SK-N-SH (cell line): Measurements from ENCODE around the gene TRNP1. TPM values are rescaled to one million over a fixed set of nuclear protein-coding genes. Genes with fewer than 3 reads are reported as not detected.

Experiments
- CTCF ChIA-PET: fragments of 300-600, 350-600 bp; formaldehyde crosslinking; extraction: SDS; loops from one replicate; lab custom pipeline; 2021; lab: Yijun Ruan, JAX
- POLR2A ChIA-PET: fragments of 350-600 bp; sonication (Branson Sonifier 250); formaldehyde crosslinking; extraction: SDS; loops from one replicate; lab custom pipeline; 2020; ENCODE audit warnings: antibody characterized with exemption, inconsistent platforms; lab: Yijun Ruan, JAX
- DNase-seq: peaks from one replicate; pipeline ENCODE4 v3.0.0; 2012
- H2AFZ ChIP-seq: fragments of 200-600 bp; sonication (generic); 2 replicates; pipeline ENCODE4 v1.8.1; 2016; ENCODE audit warnings: antibody characterized with exemption, mild to moderate bottlenecking, low read depth
- H3F3A ChIP-seq: fragments of 200-600 bp; sonication (generic); replicated peaks from 2 replicates; pipeline ENCODE3; 2016; ENCODE audit warnings: antibody characterized with exemption, mild to moderate bottlenecking; ENCODE audit not compliant: insufficient read depth
- H3K27ac ChIP-seq, 2 experiments: fragments of 200-500 bp in 1 of 2; fragments of 200-600 bp in 1 of 2; sonication (Bioruptor generic) in 1 of 2; sonication (generic), shearing (Covaris generic) in 1 of 2; 2 replicates each; pipeline versions ENCODE4 v1.5.1 to v1.6.1; 2014 to 2016; ENCODE audit warnings: low read depth in 2 of 2, inconsistent platforms in 1 of 2, low read length in 1 of 2, mild to moderate bottlenecking in 1 of 2, mixed read lengths in 1 of 2
- H3K27me3 ChIP-seq: fragments of 200-600 bp; sonication (generic), shearing (Covaris generic); 2 replicates; pipeline ENCODE4 v1.6.1; 2016; ENCODE audit warnings: mixed run types; ENCODE audit not compliant: insufficient read depth
- H3K36me3 ChIP-seq, 2 experiments: fragments of 200-500 bp in 1 of 2; fragments of 200-600 bp in 1 of 2; sonication (Bioruptor generic) in 1 of 2; sonication (generic) in 1 of 2; replicated peaks in 1 of 2; 2 replicates each; pipeline versions ENCODE3 to v1.5.1; 2014 to 2016; ENCODE audit warnings: low read length in 1 of 2, mild to moderate bottlenecking in 1 of 2; ENCODE audit not compliant: insufficient read depth in 2 of 2, control insufficient read depth in 1 of 2
- H3K4me1 ChIP-seq, 2 experiments: fragments of 200-500 bp in 1 of 2; fragments of 200-600 bp in 1 of 2; sonication (Bioruptor generic) in 1 of 2; sonication (generic), shearing (Covaris generic) in 1 of 2; 2 replicates each; pipeline versions ENCODE4 v1.5.1 to v1.6.1; 2014 to 2016; ENCODE audit warnings: low read depth in 1 of 2, low read length in 1 of 2, mixed run types in 1 of 2; ENCODE audit not compliant: insufficient read depth in 2 of 2, control insufficient read depth in 1 of 2
- H3K4me2 ChIP-seq: fragments of 200-600 bp; sonication (generic), shearing (Covaris generic); 2 replicates; pipeline ENCODE4 v1.6.1; 2017; ENCODE audit warnings: mixed run types
- H3K4me3 ChIP-seq, 2 experiments: fragments of 200-500 bp in 1 of 2; fragments of 200-600 bp in 1 of 2; sonication (Bioruptor generic) in 1 of 2; sonication (generic), shearing (Covaris generic) in 1 of 2; 2 replicates each; pipeline versions ENCODE4 v1.5.1 to v1.8.1; 2014 to 2016; ENCODE audit warnings: low read depth in 2 of 2, inconsistent platforms in 1 of 2, low read length in 1 of 2, mild to moderate bottlenecking in 1 of 2, mixed read lengths in 1 of 2, moderate library complexity in 1 of 2
- H3K79me2 ChIP-seq: fragments of 200-600 bp; sonication (generic); 2 replicates; pipeline ENCODE4 v1.8.1; 2017; ENCODE audit warnings: mild to moderate bottlenecking; ENCODE audit not compliant: insufficient read depth
- H3K9ac ChIP-seq: fragments of 200-600 bp; sonication (generic); 2 replicates; pipeline ENCODE4 v1.6.1; 2017; ENCODE audit warnings: mixed run types
- H3K9me2 ChIP-seq: fragments of 200-600 bp; sonication (generic); 2 replicates; pipeline ENCODE4 v1.6.1; 2017; ENCODE audit warnings: mixed run types
- H3K9me3 ChIP-seq: fragments of 200-600 bp; sonication (generic); 2 replicates; pipeline ENCODE4 v1.6.1; 2017; ENCODE audit warnings: mixed run types, mild to moderate bottlenecking, moderate library complexity
- H4K20me1 ChIP-seq: fragments of 200-600 bp; sonication (generic); 2 replicates; pipeline ENCODE4 v1.6.1; 2017; ENCODE audit warnings: mild to moderate bottlenecking, mixed run types; ENCODE audit not compliant: insufficient read depth
- ELF1 ChIP-seq: IDR thresholded peaks from 2 replicates; pipeline ENCODE4 v1.4.0; 2012
- EZH2phosphoT487 ChIP-seq: fragments of 200-600 bp; sonication (generic); IDR thresholded peaks from 2 replicates; pipeline ENCODE4 v1.6.1; 2017; ENCODE audit warnings: low read depth, mixed run types, mild to moderate bottlenecking, antibody characterized with exemption, moderate library complexity, borderline replicate concordance
- FOSL2 ChIP-seq: IDR thresholded peaks from 2 replicates; pipeline ENCODE4 v1.4.0; 2012; ENCODE audit warnings: low read depth, mild to moderate bottlenecking, moderate library complexity, borderline replicate concordance
- GATA2 ChIP-seq: sonication (generic); formaldehyde crosslinking; IDR thresholded peaks from 2 replicates; pipeline ENCODE4 v1.5.0; 2020; ENCODE audit warnings: mild to moderate bottlenecking, missing genetic modification reagents
- MEF2A ChIP-seq: IDR thresholded peaks from 2 replicates; pipeline ENCODE4 v1.4.0; 2012; ENCODE audit warnings: low read depth, borderline replicate concordance
- MXI1 ChIP-seq: IDR thresholded peaks from 2 replicates; pipeline ENCODE4 v1.6.1; 2012; ENCODE audit warnings: mild to moderate bottlenecking, low read depth, low read length, improper control_type of control experiment
- NFIC ChIP-seq: IDR thresholded peaks from 2 replicates; pipeline ENCODE4 v1.4.0; 2012; ENCODE audit warnings: borderline replicate concordance
- POLR2AphosphoS5 ChIP-seq: IDR thresholded peaks from 2 replicates; pipeline ENCODE4 v1.6.1; 2012; ENCODE audit warnings: low read depth, low read length
- RAD21 ChIP-seq: IDR thresholded peaks from 2 replicates; pipeline ENCODE4 v1.6.1; 2012; ENCODE audit warnings: mild to moderate bottlenecking, low read length
- RFX5 ChIP-seq: IDR thresholded peaks from 2 replicates; pipeline ENCODE4 v1.6.1; 2012; ENCODE audit warnings: mild to moderate bottlenecking, improper control_type of control experiment, low read length
- RXRA ChIP-seq: IDR thresholded peaks from 2 replicates; pipeline ENCODE4 v1.4.0; 2012; ENCODE audit warnings: low read depth, mild to moderate bottlenecking, borderline replicate concordance
- SIN3A ChIP-seq: IDR thresholded peaks from 2 replicates; pipeline ENCODE4 v1.6.1; 2012; ENCODE audit warnings: low read depth, mild to moderate bottlenecking, low read length, moderate library complexity, borderline replicate concordance
- TCF12 ChIP-seq: IDR thresholded peaks from 2 replicates; pipeline ENCODE4 v1.4.0; 2012
- WGBS: methylation state at CpG from one replicate; pipeline ENCODE4 v1.1.6; 2017; ENCODE audit warnings: low lambda C conversion rate; 5-methylcytosine and 5-hydroxymethylcytosine counted together
- polyA plus RNA-seq, 3 experiments: library from polyadenylated mRNA; depleted of rRNA; stranded (reverse); fragments of >200 nt; gene quantifications; 2 replicates each; pipeline ENCODE4 v1.2.3, GENCODE V29; 2012
- TF ChIP-seq, protein P1 (sequence below): IDR thresholded peaks from 2 replicates; pipeline ENCODE4; 2012
- TF ChIP-seq, protein P2 (sequence below): IDR thresholded peaks from 2 replicates; pipeline ENCODE4 v1.6.1; 2012; ENCODE audit warnings: mild to moderate bottlenecking, low read depth, low read length, moderate library complexity
- TF ChIP-seq, protein P3 (sequence below): fragments of 200-600 bp; sonication (generic); IDR thresholded peaks from 2 replicates; pipeline ENCODE4 v1.6.1; 2017; ENCODE audit warnings: antibody characterized with exemption, mild to moderate bottlenecking, moderate library complexity
- TF ChIP-seq, protein P4 (sequence below): IDR thresholded peaks from 2 replicates; pipeline ENCODE4 v1.4.0; 2012; ENCODE audit warnings: low read depth
- TF ChIP-seq, protein P5 (sequence below): fragments of 150-350 bp; IDR thresholded peaks from 2 replicates; pipeline ENCODE4 v1.6.1; 2016; ENCODE audit warnings: mild to moderate bottlenecking, low read depth, low read length
- TF ChIP-seq, protein P6 (sequence below): IDR thresholded peaks from 2 replicates; pipeline ENCODE4 v1.4.0; 2012; ENCODE audit warnings: low read depth, borderline replicate concordance

The TRNP1 gene
- polyA plus RNA-seq, 1 of the 3 experiments (the other 2 are of a cell fraction): 8.8 TPM

DNA sequence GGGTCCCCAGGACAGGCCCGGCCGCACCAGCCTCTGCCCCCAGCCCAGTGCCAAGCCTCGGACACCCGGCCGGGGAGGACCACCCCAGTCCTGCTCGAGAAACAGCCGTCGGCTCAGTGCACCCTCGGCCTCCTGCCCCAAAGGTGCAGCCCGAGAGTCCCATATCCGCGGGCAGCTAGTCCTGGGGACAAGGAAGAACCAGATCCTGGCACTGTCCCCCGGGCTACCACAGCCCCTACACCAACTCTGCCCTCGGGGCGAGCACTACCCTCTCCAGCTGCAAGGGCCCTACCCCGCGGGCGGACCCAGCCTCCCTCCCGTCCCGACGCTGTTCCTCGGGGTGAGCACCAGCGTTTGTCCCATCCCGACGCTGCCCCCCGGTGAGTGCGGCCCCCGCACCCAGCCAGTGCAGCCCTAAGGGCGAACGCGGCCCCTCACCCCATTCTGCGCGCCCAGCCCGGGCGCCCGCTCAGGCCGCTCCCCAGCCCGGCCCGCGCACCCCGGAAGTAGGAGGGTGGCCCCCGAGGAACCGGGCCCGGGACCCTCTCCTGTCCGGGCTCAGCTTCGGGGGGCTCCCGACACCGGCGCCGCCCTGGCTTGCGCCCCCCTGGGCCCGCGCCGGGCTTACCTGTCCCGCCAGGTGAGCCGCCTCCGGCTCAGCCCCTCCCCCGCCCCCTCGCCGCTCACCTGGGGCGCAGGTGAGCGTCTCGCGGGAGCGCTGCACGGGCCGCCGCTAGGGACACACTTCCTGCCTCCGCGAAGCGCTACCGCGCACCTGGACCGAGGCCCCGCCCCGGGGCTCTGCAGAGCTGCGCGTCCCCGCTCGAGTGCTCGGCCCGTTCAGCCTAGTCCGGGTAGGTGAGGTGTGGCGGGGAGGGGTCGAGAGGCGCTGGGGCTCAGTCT, 33.5 kb upstream of the TRNP1 start, which contains the start of gene KDF1 (continued):
- TF ChIP-seq, protein P1, sequence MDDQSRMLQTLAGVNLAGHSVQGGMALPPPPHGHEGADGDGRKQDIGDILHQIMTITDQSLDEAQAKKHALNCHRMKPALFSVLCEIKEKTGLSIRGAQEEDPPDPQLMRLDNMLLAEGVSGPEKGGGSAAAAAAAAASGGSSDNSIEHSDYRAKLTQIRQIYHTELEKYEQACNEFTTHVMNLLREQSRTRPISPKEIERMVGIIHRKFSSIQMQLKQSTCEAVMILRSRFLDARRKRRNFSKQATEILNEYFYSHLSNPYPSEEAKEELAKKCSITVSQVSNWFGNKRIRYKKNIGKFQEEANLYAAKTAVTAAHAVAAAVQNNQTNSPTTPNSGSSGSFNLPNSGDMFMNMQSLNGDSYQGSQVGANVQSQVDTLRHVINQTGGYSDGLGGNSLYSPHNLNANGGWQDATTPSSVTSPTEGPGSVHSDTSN: no peak
- TF ChIP-seq, protein P2, sequence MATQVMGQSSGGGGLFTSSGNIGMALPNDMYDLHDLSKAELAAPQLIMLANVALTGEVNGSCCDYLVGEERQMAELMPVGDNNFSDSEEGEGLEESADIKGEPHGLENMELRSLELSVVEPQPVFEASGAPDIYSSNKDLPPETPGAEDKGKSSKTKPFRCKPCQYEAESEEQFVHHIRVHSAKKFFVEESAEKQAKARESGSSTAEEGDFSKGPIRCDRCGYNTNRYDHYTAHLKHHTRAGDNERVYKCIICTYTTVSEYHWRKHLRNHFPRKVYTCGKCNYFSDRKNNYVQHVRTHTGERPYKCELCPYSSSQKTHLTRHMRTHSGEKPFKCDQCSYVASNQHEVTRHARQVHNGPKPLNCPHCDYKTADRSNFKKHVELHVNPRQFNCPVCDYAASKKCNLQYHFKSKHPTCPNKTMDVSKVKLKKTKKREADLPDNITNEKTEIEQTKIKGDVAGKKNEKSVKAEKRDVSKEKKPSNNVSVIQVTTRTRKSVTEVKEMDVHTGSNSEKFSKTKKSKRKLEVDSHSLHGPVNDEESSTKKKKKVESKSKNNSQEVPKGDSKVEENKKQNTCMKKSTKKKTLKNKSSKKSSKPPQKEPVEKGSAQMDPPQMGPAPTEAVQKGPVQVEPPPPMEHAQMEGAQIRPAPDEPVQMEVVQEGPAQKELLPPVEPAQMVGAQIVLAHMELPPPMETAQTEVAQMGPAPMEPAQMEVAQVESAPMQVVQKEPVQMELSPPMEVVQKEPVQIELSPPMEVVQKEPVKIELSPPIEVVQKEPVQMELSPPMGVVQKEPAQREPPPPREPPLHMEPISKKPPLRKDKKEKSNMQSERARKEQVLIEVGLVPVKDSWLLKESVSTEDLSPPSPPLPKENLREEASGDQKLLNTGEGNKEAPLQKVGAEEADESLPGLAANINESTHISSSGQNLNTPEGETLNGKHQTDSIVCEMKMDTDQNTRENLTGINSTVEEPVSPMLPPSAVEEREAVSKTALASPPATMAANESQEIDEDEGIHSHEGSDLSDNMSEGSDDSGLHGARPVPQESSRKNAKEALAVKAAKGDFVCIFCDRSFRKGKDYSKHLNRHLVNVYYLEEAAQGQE: no peak
- TF ChIP-seq, protein P3, sequence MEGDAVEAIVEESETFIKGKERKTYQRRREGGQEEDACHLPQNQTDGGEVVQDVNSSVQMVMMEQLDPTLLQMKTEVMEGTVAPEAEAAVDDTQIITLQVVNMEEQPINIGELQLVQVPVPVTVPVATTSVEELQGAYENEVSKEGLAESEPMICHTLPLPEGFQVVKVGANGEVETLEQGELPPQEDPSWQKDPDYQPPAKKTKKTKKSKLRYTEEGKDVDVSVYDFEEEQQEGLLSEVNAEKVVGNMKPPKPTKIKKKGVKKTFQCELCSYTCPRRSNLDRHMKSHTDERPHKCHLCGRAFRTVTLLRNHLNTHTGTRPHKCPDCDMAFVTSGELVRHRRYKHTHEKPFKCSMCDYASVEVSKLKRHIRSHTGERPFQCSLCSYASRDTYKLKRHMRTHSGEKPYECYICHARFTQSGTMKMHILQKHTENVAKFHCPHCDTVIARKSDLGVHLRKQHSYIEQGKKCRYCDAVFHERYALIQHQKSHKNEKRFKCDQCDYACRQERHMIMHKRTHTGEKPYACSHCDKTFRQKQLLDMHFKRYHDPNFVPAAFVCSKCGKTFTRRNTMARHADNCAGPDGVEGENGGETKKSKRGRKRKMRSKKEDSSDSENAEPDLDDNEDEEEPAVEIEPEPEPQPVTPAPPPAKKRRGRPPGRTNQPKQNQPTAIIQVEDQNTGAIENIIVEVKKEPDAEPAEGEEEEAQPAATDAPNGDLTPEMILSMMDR: no peak
- TF ChIP-seq, protein P4, sequence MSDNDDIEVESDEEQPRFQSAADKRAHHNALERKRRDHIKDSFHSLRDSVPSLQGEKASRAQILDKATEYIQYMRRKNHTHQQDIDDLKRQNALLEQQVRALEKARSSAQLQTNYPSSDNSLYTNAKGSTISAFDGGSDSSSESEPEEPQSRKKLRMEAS: no peak

DNA sequence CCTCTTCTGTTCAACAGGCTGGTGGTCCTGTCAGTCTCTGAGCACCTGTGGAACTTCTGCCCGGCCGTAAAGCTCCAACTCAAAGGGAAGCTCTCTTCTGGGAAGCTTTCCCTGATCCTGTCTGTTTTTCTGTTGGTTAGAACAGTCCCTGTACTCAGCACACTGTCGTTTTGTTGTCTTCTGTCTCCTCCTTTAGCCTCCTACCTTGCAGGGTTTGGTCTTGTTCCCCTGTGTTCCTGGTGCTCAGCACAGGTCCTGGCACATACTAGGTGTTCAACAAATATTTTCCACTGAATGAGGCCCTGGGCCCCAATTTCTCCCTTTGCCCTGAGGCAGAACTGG, 32.9 kb upstream of the TRNP1 start:
- ChIA-PET POLR2A (no interaction called here), CTCF (interaction anchor here (0.9 to 1.2 kb wide), 2 partner anchors 13 to 25 kb away, joined by 3 read pairs; no protein-coding TSS in a partner anchor)
- H3K9ac ChIP-seq: no peak overlapping the region
- no peak overlapping the region for H3K27ac ChIP-seq
- H3F3A ChIP-seq: peaks cover 13% of the 10 kb centered on the region
- H3K9me3 ChIP-seq: no peaks in the 10 kb centered on the region
- no peaks in the 10 kb centered on the region for H4K20me1 ChIP-seq
- H3K79me2 ChIP-seq: no peaks in the 10 kb centered on the region
- H2AFZ ChIP-seq: no peak overlapping the region
- peaks cover 3 to 7% of the 10 kb centered on the region in 2 experiments; a peak in 1 of 4 replicates for H3K4me1 ChIP-seq
- H3K4me2 ChIP-seq: no peak overlapping the region
- no peaks in the 10 kb centered on the region for H3K9me2 ChIP-seq
- 39% methylated on average over 3 of the region's 3 CpGs for WGBS
- peaks cover 34% of the 10 kb centered on the region for H3K27me3 ChIP-seq
- H3K4me3 ChIP-seq: no peak overlapping the region
- no peak for DNase-seq
- H3K36me3 ChIP-seq: no peaks in the 10 kb centered on the region
- TF ChIP-seq NFIC: no peak
- TF ChIP-seq RXRA: no peak
- TF ChIP-seq, protein P1: no peak
- no peak for TF ChIP-seq TCF12
- TF ChIP-seq MXI1: no peak
- TF ChIP-seq, protein P5, sequence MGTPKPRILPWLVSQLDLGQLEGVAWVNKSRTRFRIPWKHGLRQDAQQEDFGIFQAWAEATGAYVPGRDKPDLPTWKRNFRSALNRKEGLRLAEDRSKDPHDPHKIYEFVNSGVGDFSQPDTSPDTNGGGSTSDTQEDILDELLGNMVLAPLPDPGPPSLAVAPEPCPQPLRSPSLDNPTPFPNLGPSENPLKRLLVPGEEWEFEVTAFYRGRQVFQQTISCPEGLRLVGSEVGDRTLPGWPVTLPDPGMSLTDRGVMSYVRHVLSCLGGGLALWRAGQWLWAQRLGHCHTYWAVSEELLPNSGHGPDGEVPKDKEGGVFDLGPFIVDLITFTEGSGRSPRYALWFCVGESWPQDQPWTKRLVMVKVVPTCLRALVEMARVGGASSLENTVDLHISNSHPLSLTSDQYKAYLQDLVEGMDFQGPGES: no peak
- no peak for TF ChIP-seq POLR2AphosphoS5
- TF ChIP-seq FOSL2: no peak
- no peak for TF ChIP-seq GATA2 (CRISPR knock-in tag)
- no peak for TF ChIP-seq EZH2phosphoT487
- TF ChIP-seq MEF2A: no peak
- TF ChIP-seq ELF1: no peak
- TF ChIP-seq, protein P6, sequence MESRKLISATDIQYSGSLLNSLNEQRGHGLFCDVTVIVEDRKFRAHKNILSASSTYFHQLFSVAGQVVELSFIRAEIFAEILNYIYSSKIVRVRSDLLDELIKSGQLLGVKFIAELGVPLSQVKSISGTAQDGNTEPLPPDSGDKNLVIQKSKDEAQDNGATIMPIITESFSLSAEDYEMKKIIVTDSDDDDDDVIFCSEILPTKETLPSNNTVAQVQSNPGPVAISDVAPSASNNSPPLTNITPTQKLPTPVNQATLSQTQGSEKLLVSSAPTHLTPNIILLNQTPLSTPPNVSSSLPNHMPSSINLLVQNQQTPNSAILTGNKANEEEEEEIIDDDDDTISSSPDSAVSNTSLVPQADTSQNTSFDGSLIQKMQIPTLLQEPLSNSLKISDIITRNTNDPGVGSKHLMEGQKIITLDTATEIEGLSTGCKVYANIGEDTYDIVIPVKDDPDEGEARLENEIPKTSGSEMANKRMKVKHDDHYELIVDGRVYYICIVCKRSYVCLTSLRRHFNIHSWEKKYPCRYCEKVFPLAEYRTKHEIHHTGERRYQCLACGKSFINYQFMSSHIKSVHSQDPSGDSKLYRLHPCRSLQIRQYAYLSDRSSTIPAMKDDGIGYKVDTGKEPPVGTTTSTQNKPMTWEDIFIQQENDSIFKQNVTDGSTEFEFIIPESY: no peak
- no peak for TF ChIP-seq SIN3A
- no peak for TF ChIP-seq RAD21
- TF ChIP-seq RFX5: no peak
